BJ (cell line): ENCODE results near the gene ABO. TPM values are rescaled to one million over a fixed set of nuclear protein-coding genes. Genes with fewer than 3 reads are reported as not detected.

ENCODE experiments used
- CTCF ChIA-PET: fragments of 350-600 bp; formaldehyde crosslinking; extraction: SDS; loops from one replicate; lab custom pipeline; 2021; ENCODE audit warnings: antibody characterized with exemption, inconsistent platforms; lab: Yijun Ruan, JAX
- POLR2A ChIA-PET: fragments of 300-600 bp; sonication (Branson Sonifier 250); formaldehyde crosslinking; extraction: SDS; loops from one replicate; lab custom pipeline; 2021; ENCODE audit warnings: antibody characterized with exemption; lab: Charles Lee
- DNase-seq: peaks from one replicate; pipeline ENCODE4 v3.0.0-alpha.2; 2011; ENCODE audit warnings: low read depth
- H3K27me3 ChIP-seq: 2 replicates; pipeline ENCODE4 v1.6.0; 2011; ENCODE audit warnings: low read length; ENCODE audit not compliant: control insufficient read depth, insufficient read depth
- H3K36me3 ChIP-seq: 2 replicates; pipeline ENCODE4 v1.5.1; 2011; ENCODE audit warnings: low read length; ENCODE audit not compliant: control insufficient read depth, insufficient read depth
- H3K4me3 ChIP-seq: 2 replicates; pipeline ENCODE4 v1.5.1; 2011; ENCODE audit warnings: low read depth, mild to moderate bottlenecking, control low read depth, low read length
- polyA plus RNA-seq: library from polyadenylated mRNA; depleted of rRNA; stranded (reverse); fragments of >200 nt; gene quantifications from 2 replicates; pipeline ENCODE4 v1.2.3, GENCODE V29; 2011
- TF ChIP-seq, protein P1 (sequence below): IDR thresholded peaks from 2 replicates; pipeline ENCODE4 v1.5.1; 2011; ENCODE audit warnings: low read depth, mild to moderate bottlenecking, control low read depth, inconsistent platforms, low read length, moderate library complexity; ENCODE audit not compliant: insufficient read depth

The ABO gene
- polyA plus RNA-seq, 1 experiment = not detected

DNA sequence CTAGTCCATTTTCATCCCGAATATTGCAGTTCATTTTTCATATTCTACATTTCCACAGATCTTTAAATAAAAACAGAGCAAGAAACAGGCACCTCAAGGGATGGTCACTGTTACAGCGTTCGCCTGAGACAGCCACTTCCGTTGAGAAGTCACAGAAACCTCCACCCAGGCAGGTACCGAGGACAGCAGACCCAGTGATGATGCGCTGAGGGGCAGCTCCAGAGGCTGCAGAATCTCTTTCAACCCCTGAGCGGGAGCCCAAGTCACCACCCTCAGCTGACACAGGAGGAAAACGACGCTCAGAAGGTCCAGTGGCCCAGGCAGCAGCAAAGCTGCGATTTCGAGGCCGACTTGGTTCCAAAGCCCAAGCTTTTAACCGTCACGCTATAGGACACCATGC is 32.8 kb downstream of the ABO start:
- no peak for DNase-seq
- H3K4me3 ChIP-seq = no peak overlapping the region
- CTCF ChIA-PET = no interaction called here
- H3K36me3 ChIP-seq = no peaks in the 10 kb centered on the region
- TF ChIP-seq, protein P1, sequence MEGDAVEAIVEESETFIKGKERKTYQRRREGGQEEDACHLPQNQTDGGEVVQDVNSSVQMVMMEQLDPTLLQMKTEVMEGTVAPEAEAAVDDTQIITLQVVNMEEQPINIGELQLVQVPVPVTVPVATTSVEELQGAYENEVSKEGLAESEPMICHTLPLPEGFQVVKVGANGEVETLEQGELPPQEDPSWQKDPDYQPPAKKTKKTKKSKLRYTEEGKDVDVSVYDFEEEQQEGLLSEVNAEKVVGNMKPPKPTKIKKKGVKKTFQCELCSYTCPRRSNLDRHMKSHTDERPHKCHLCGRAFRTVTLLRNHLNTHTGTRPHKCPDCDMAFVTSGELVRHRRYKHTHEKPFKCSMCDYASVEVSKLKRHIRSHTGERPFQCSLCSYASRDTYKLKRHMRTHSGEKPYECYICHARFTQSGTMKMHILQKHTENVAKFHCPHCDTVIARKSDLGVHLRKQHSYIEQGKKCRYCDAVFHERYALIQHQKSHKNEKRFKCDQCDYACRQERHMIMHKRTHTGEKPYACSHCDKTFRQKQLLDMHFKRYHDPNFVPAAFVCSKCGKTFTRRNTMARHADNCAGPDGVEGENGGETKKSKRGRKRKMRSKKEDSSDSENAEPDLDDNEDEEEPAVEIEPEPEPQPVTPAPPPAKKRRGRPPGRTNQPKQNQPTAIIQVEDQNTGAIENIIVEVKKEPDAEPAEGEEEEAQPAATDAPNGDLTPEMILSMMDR = no peak
- POLR2A ChIA-PET = no interaction called here
- peaks cover 6% of the 10 kb centered on the region for H3K27me3 ChIP-seq

DNA sequence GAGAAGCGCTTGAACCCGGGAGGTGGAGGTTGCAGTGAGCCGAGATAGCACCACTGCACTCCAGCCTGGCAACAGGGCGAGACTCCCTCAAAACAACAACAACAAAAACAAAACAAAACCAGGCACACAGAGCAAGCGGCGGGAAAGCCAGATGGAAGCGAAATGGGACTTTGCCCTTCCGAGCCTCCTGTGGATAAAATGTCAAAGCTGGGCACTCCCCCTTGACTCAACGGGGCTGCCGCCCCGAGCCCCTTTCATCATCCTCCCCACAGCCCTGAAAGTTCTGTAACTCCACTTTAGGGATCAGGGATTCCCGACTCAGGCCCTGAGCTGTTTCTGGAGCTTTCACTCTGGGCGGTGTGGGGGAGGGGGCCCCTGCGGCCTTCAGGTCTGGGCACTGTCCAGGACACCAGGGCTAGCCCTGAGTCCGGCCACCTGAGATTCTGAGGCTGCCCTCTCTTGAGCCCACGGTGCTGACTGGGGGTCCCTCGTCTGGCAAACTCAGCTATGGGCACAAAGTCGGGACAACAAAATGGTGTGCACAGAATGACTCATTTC is 35.4 kb downstream of the ABO start:
- Histone ChIP-seq H3K27me3 (peaks cover 2% of the 10 kb centered on the region; the same call in 1 of the 2 replicates), H3K4me3 (no peak overlapping the region), H3K36me3 (no peaks in the 10 kb centered on the region)
- ChIA-PET POLR2A (no interaction called here), CTCF (interaction anchor here (0.9 to 2.1 kb wide), 8 partner anchors 8 to 245 kb away, joined by 3 to 6 read pairs (median 4); no protein-coding TSS in a partner anchor)
- DNase-seq = no peak
- TF ChIP-seq, protein P1 = no peak

DNA sequence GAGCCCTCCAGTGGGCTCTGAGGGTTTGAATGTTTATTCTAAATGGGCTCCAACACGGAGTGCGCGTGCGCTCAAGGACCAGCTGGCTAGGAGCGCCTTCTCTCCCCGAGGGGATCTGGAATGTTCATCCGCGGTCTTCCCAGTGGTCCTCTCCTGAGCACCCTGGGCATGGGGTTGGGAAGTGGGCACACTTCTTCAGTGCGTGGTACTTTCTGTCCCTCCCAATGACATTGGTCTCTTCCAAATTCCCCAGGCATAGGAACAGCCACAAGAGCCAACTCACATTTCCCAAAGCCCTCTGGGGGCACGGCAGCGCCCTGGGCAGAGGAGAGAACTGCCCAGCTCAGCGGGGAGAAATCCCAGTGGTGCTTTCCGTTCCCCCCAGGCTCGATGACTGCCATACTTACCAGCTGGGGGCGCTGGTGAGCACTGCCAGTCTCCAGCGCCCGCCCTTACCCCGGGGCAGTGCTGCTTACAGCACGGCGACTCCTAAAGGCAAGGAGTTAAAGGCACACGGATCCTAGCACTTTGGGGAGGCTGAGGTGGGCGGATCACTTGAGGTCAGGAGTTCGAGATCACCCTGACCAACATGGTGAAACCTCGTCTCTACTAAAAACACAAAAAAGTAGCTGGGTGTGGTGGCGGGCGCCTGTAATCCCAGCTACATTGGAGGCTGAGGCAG is 36.0 kb downstream of the ABO start:
- peaks cover 2% of the 10 kb centered on the region; the same call in 1 of the 2 replicates for H3K27me3 ChIP-seq
- POLR2A ChIA-PET = no interaction called here
- CTCF ChIA-PET = interaction anchor here (0.6 to 2.1 kb wide), 14 partner anchors 8 to 247 kb away, joined by 3 to 7 read pairs (median 3); no protein-coding TSS in a partner anchor
- DNase-seq = no peak
- H3K4me3 ChIP-seq = peak overlapping the region; percentile 2; the same call in 1 of the 2 replicates
- TF ChIP-seq, protein P1 = peak; percentile 69
- no peaks in the 10 kb centered on the region for H3K36me3 ChIP-seq

DNA sequence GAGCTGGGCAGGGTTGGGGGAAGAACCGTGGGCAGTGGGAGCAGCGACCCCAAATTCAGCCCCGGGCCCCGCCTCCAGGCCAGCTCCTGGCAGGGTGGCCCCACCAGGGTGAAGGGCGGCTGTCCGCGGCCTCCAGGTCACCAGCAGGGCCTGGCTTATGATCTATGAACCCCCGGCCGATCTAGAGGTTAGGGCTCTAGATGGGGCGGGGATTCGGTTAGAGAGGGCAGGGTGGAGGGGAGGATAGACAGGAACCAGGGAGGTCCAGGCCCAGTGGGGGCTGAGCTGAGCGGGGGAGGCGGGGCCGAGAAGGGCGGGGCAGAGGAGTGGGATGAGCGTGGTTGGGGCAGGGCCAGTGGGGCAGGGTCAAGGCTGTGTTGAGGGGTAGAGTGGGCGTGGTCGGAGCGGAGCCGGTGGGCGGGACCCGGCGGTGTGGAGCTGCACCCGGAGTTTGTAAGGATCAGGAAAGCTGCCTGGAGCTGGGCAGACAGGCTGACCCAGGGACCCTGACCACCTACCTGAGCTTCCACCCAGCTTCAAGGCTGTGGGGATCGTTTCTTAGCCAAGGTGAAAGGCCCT is 36.6 kb downstream of the ABO start:
- ChIA-PET CTCF (interaction anchor here (0.6 to 2.1 kb wide), 12 partner anchors 9 to 248 kb away, joined by 3 to 7 read pairs (median 4); no protein-coding TSS in a partner anchor), POLR2A (no interaction called here)
- Histone ChIP-seq H3K27me3 (peaks cover 2% of the 10 kb centered on the region; the same call in 1 of the 2 replicates), H3K36me3 (no peaks in the 10 kb centered on the region), H3K4me3 (peak overlapping the region; percentile 2; the same call in 1 of the 2 replicates)
- DNase-seq = no peak
- TF ChIP-seq, protein P1 = no peak
